ENCODE measurements around the gene PDE9A. TPM values are rescaled to one million over a fixed set of nuclear protein-coding genes. Genes with fewer than 3 reads are reported as not detected.
A peak's percentile ranks its signal among the peaks of the same experiment; 100 is the strongest.

Gene PDE9A
- total RNA-seq (1 to 10 TPM; 5.1 to 9.6 TPM), polyA plus RNA-seq (ENCODE audit: insufficient read length in 6 of 6) (10 to 100 TPM; 20.7 to 24.2 (median 23.3) TPM)
- long read RNA-seq, donor 1, partial matches to known transcripts = 0 of 7 reads
- long read RNA-seq, donor 1, other reads (novel, unspliced or antisense) = 0 of 7 reads
- long read RNA-seq, donor 2, partial matches to known transcripts = 0 of 2 reads
- long read RNA-seq, donor 2, other reads (novel, unspliced or antisense) = 0 of 2 reads
- long read RNA-seq, donor 3, partial matches to known transcripts = 0 of 6 reads
- long read RNA-seq, donor 3, other reads (novel, unspliced or antisense) = 0 of 6 reads
- long read RNA-seq, donor 4, partial matches to known transcripts = 0 of 1 reads
- long read RNA-seq, donor 4, other reads (novel, unspliced or antisense) = 0 of 1 reads
- long read RNA-seq, donor 5, partial matches to known transcripts = 0 of 1 reads
- long read RNA-seq, donor 5, other reads (novel, unspliced or antisense) = 0 of 1 reads
- long read RNA-seq, donor 6, partial matches to known transcripts = 0 of 3 reads
- long read RNA-seq, donor 6, other reads (novel, unspliced or antisense) = 0 of 3 reads
- long read RNA-seq, donor 7, partial matches to known transcripts = 0 of 4 reads
- long read RNA-seq, donor 7, other reads (novel, unspliced or antisense) = 0 of 4 reads
- long read RNA-seq, donor 8, partial matches to known transcripts = 0 of 2 reads
- long read RNA-seq, donor 8, other reads (novel, unspliced or antisense) = 0 of 2 reads
- long read RNA-seq, donor 9, partial matches to known transcripts = 0 of 1 reads
- long read RNA-seq, donor 9, other reads (novel, unspliced or antisense) = 0 of 1 reads
- long read RNA-seq, donor 10 = 0 reads
- long read RNA-seq, donor 11, transcript PDE9A-204 (19 exons, 1,883 nt) = major isoform, 6 of 6 reads
- long read RNA-seq, donor 11, partial matches to known transcripts = 0 of 6 reads
- long read RNA-seq, donor 11, other reads (novel, unspliced or antisense) = 0 of 6 reads
- long read RNA-seq, donor 12, partial matches to known transcripts = 0 of 4 reads
- long read RNA-seq, donor 12, other reads (novel, unspliced or antisense) = 0 of 4 reads

DNA sequence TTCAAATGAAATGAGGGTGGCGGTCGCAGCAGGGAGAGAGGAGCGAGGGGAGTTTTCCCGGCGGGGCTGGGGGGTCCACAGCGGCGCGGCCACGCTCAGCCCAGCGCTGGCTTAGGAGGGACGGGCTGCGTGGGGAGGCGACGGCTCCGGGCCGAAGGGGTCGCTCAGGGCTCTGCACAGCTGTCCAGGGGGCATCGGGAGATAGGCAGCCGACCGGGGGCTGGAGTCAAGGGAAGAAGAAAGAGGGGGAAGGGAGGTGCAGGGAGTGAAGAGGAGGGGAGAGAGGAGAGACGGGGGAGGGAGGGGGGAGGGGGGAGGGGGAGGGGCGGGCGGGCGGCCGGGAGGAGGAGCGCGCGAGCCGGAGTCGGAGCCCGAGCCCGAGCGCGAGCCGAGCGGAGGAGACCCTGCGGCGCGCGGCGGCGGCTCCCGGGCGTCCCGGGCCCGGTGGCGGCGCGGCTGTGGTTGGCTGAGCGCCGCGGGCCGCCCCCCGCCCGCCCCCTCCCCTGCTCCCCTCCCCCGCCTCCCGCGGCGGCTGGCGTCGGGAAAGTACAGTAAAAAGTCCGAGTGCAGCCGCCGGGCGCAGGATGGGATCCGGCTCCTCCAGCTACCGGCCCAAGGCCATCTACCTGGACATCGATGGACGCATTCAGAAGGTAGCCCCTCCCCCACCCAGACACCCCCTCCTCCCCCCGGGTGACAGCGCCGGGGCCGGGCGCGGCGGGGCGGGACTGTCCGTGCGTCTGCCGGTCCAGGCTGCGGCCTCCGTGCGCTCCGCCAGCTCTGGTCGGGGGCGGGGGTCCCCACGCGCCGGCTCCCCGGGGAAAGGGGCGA is at the start of gene PDE9A:
PDE9A (plus strand) TSS at position 391 of the 831 bp plus-strand sequence; CDS start at position 585, 194 bp downstream.
- peaks cover 13 to 26% of the 10 kb centered on the region in 2 donors for H3K4me1 ChIP-seq
- no peaks in the 10 kb centered on the region for H3K9me3 ChIP-seq
- peaks cover 0 to 50% of the 10 kb centered on the region in 2 donors for H3K27me3 ChIP-seq
- TF ChIP-seq, protein P1, sequence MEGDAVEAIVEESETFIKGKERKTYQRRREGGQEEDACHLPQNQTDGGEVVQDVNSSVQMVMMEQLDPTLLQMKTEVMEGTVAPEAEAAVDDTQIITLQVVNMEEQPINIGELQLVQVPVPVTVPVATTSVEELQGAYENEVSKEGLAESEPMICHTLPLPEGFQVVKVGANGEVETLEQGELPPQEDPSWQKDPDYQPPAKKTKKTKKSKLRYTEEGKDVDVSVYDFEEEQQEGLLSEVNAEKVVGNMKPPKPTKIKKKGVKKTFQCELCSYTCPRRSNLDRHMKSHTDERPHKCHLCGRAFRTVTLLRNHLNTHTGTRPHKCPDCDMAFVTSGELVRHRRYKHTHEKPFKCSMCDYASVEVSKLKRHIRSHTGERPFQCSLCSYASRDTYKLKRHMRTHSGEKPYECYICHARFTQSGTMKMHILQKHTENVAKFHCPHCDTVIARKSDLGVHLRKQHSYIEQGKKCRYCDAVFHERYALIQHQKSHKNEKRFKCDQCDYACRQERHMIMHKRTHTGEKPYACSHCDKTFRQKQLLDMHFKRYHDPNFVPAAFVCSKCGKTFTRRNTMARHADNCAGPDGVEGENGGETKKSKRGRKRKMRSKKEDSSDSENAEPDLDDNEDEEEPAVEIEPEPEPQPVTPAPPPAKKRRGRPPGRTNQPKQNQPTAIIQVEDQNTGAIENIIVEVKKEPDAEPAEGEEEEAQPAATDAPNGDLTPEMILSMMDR (IDR thresholded peaks at IDR 0.05) = no peak
- peak; percentile 48 for ATAC-seq
- peak in 3 of 4 donors; percentile 54 to 76 (median 57) for DNase-seq
- H3K36me3 ChIP-seq = no peaks in the 10 kb centered on the region
- peak within 1 kb of the TSS; percentile 28 to 33 for H3K27ac ChIP-seq
- H3K4me3 ChIP-seq = peak within 1 kb of the TSS; percentile 52 to 60
- intact Hi-C loops (cut with DNase I) = no loop called here

GRCh38 chr21:42607102-42607501 is 46.3 kb upstream of the PDE9A start:
- H3K27me3 ChIP-seq = no peaks in the 10 kb centered on the region
- peak; percentile 26 for ATAC-seq
- no peak for DNase-seq
- TF ChIP-seq, protein P1 (IDR thresholded peaks at IDR 0.05) = no peak
- H3K4me3 ChIP-seq = no peak overlapping the region
- H3K27ac ChIP-seq = no peak overlapping the region
- no peaks in the 10 kb centered on the region for H3K36me3 ChIP-seq
- H3K4me1 ChIP-seq = no peaks in the 10 kb centered on the region
- intact Hi-C loops (cut with DNase I) = no loop called here
- H3K9me3 ChIP-seq = peaks cover 0 to 37% of the 10 kb centered on the region in 2 donors

- ATAC-seq (peak; percentile 89), DNase-seq (peak in 1 of 4 donors; percentile 45)
- Histone ChIP-seq H3K4me3 (no peak overlapping the region), H3K27me3 (no peaks in the 10 kb centered on the region), H3K4me1 (no peaks in the 10 kb centered on the region), H3K9me3 (peaks cover 0 to 37% of the 10 kb centered on the region in 2 donors), H3K36me3 (no peaks in the 10 kb centered on the region), H3K27ac (no peak overlapping the region)
- intact Hi-C loops (cut with DNase I) = no loop called here
- TF ChIP-seq, protein P1 (IDR thresholded peaks at IDR 0.05) = no peak
Observed at GRCh38 chr21:42607525-42608102, 45.8 kb upstream of the PDE9A start.

DNA sequence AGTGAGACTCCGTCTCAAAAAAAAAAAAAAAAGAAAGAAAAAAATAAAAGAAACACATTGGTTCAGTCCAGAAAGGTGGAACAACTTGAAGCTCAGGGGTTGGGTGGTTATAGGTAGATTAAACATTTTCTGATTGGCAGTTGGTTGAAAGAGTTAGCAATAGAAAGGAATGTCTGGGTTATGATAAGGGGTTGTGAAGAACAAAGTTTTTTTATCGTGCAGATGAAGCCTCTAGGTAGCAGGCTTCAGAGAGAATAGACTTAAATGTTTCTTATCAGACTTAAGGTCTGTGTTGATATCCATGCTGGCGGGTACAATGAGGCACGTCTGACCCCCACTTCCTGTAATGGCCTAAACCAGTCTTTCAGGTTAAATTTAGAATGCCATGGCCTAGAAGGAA is 45.0 kb upstream of the PDE9A start:
- H3K4me1 ChIP-seq = no peaks in the 10 kb centered on the region
- no peaks in the 10 kb centered on the region for H3K27me3 ChIP-seq
- H3K27ac ChIP-seq = no peak overlapping the region
- TF ChIP-seq, protein P1 (IDR thresholded peaks at IDR 0.05) = no peak
- no peak overlapping the region for H3K4me3 ChIP-seq
- peaks cover 0 to 37% of the 10 kb centered on the region in 2 donors for H3K9me3 ChIP-seq
- ATAC-seq = peak; percentile 11
- H3K36me3 ChIP-seq = no peaks in the 10 kb centered on the region
- intact Hi-C loops (cut with DNase I) = no loop called here
- no peak for DNase-seq

Data from left lung (tissue), 14 donors.